ENCODE measurements around the gene TGDS. TPM values are rescaled to one million over a fixed set of nuclear protein-coding genes. Genes with fewer than 3 reads are reported as not detected.
A peak's percentile ranks its signal among the peaks of the same experiment; 100 is the strongest.

TGDS gene
- total and polyA plus RNA-seq, 11 donors = 3.2 to 6.7 (median 4.6) TPM

DNA sequence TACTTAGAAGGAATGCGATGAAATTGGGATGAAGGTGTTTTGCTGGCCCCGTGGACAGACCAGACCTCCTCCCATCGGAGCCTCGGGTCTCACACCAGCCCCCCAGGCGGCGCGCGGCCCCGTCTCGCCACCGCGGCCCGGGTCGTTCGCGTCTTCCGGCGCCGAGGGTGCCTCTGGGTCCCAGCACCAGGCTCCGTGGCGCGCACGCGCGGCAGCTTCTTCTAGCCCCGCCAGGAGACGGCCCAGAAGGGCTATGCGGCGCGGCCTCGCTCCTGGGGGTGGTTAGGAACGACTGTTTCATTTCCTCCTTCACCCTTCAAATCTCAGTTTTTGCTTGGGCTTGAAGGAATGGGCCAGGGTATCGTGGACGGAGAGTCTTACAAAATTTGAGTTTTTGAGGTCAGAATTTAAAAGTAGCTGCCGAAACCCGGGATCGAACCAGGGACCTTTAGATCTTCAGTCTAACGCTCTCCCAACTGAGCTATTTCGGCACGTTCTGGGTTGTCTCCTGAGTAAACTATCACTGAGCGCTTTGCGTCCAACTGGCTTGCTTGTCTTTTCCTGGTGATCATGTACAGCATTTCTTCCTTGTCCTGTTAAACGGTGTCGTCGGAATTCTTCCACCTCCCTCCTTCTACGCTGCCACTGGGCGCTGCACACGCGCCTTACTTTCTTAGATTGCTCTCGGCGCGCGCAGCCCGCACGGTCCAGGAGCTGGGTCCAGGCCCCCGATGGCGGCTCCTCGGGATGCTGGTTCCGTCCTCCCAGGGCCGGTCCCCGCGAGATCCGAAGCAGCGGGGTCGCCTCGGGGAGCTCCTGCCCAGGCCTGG lies 46.5 kb downstream of the TGDS start:
- peak overlapping the region; percentile 75 to 98 (median 94) for H3K27ac ChIP-seq
- ATAC-seq (peak; percentile 92 to 98 (median 96)), DNase-seq (peak; percentile 89 to 96 (median 93))
- no peaks in the 10 kb centered on the region for H3K36me3 ChIP-seq
- peak overlapping the region; percentile 55 to 91 (median 78) for H3K4me3 ChIP-seq
- intact Hi-C loops (cut with DNase I) = loop anchor here in 9 of 10 donors (1.0 to 10.0 kb wide), 10 partner anchors 45 to 115 kb away; partner anchors contain the start of genes GPR180 (in 5 of the 9) and TGDS (in 3 of the 9)
- 0% methylated on average over 35 to 66 of the region's 66 CpGs for WGBS, 4 donors
- H3K9me3 ChIP-seq = no peaks in the 10 kb centered on the region
- no peaks in the 10 kb centered on the region for H3K27me3 ChIP-seq
- no peak for TF ChIP-seq POLR2A (IDR thresholded peaks at IDR 0.05)
- TF ChIP-seq, protein P1, sequence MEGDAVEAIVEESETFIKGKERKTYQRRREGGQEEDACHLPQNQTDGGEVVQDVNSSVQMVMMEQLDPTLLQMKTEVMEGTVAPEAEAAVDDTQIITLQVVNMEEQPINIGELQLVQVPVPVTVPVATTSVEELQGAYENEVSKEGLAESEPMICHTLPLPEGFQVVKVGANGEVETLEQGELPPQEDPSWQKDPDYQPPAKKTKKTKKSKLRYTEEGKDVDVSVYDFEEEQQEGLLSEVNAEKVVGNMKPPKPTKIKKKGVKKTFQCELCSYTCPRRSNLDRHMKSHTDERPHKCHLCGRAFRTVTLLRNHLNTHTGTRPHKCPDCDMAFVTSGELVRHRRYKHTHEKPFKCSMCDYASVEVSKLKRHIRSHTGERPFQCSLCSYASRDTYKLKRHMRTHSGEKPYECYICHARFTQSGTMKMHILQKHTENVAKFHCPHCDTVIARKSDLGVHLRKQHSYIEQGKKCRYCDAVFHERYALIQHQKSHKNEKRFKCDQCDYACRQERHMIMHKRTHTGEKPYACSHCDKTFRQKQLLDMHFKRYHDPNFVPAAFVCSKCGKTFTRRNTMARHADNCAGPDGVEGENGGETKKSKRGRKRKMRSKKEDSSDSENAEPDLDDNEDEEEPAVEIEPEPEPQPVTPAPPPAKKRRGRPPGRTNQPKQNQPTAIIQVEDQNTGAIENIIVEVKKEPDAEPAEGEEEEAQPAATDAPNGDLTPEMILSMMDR (IDR thresholded peaks at IDR 0.05) = peak in 1 of 12 donors; percentile 2
- peaks cover 0 to 15% (median 7%) of the 10 kb centered on the region in 12 donors for H3K4me1 ChIP-seq

DNA sequence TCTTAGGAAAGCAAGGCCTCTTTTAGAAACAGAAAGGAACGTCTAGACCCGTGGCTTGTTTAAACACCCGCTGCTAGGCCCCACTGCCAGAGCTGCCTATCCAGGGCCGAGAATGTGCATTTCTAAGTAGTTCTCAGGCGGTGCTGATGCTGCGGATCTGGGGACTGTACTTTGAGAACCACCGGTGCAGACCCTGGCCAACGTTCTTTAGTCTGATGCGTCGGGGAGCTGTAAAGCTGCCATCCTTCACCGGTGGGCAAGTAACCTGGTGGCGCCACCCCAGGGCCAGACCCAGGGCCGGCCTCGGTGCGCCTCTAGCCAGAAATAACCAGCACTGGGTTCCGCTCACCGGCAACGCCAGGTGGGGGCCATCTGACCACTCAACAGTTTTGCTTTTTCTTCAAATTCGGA lies 47.1 kb downstream of the TGDS start:
- intact Hi-C loops (cut with DNase I) = loop anchor here in 9 of 10 donors (1.0 to 10.0 kb wide), 9 partner anchors 46 to 114 kb away; partner anchors contain the start of genes GPR180 (in 5 of the 9) and TGDS (in 3 of the 9)
- 0 to 2% (median 1%) methylated on average over 15 to 19 of the region's 19 CpGs for WGBS, 4 donors
- Histone ChIP-seq H3K27ac (peak overlapping the region; percentile 75 to 98 (median 94)), H3K36me3 (no peaks in the 10 kb centered on the region), H3K4me1 (peaks cover 0 to 15% (median 7%) of the 10 kb centered on the region in 12 donors), H3K27me3 (no peaks in the 10 kb centered on the region), H3K4me3 (peak overlapping the region; percentile 55 to 91 (median 78)), H3K9me3 (no peaks in the 10 kb centered on the region)
- ATAC-seq (peak; percentile 8 to 70 (median 62)), DNase-seq (peak in 4 of 5 donors; percentile 53 to 72 (median 62))
- TF ChIP-seq POLR2A (IDR thresholded peaks at IDR 0.05) = no peak
- TF ChIP-seq, protein P1 (IDR thresholded peaks at IDR 0.05) = peak in 1 of 12 donors; percentile 23

DNA sequence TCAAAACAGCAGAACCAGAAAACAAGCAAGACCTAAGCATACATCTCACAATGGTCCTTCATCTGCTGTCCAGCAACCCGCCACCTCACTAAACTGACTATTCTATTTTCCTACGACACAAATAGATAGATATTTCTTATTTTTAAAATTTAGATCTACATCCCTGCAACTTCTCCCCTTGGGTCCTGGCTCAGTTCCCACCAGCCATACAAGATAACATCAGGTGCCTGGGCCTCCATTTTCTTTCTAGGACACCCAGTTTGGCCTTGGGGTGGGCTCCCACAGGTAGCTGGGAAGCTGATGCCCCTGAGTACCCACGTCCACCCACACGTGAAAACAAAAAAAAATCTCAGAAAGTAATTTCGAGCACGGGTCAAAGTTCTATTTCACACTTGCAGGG lies 47.6 kb downstream of the TGDS start:
- H3K36me3 ChIP-seq = no peaks in the 10 kb centered on the region
- H3K27ac ChIP-seq = peak overlapping the region; percentile 75 to 98 (median 94)
- 54 to 63% (median 55%) methylated on average over 6 of the region's 6 CpGs for WGBS, 4 donors
- no peaks in the 10 kb centered on the region for H3K9me3 ChIP-seq
- ATAC-seq = no peak
- DNase-seq = peak in 1 of 5 donors; percentile 33
- peaks cover 0 to 15% (median 7%) of the 10 kb centered on the region in 12 donors for H3K4me1 ChIP-seq
- TF ChIP-seq, protein P1 (IDR thresholded peaks at IDR 0.05) = no peak
- no peak for TF ChIP-seq POLR2A (IDR thresholded peaks at IDR 0.05)
- intact Hi-C loops (cut with DNase I) = loop anchor here in 9 of 10 donors (2.0 to 10.0 kb wide), 8 partner anchors 46 to 114 kb away; partner anchors contain the start of genes GPR180 (in 4 of the 9) and TGDS (in 3 of the 9)
- H3K4me3 ChIP-seq = peak overlapping the region; percentile 55 to 91 (median 78)
- no peaks in the 10 kb centered on the region for H3K27me3 ChIP-seq
